HG03280 (cell line): Measurements from ENCODE around the gene GGT5.
"Not testable (repeated sequence)": the region's sequence is repeated elsewhere in the genome, so short reads cannot be mapped to it uniquely, and the experiment has no call there.

ENCODE experiments used
- ATAC-seq: cut with Tn5 transposase; IDR thresholded peaks from one replicate; pipeline ENCODE4 v1.9.1; 2021; ENCODE audit warnings: mild to moderate bottlenecking, moderate library complexity; ENCODE audit not compliant: unreplicated experiment

The GGT5 gene

GRCh38 chr22:24245030-24245431 is at the start of gene GGT5:
Gene GGT5 (minus strand): TSS chr22:24245082. CDS start chr22:24244725, 357 bp downstream.
- ATAC-seq = not testable (repeated sequence)

- not testable (repeated sequence) for ATAC-seq
Observed at GRCh38 chr22:24292202-24292830, 47.4 kb upstream of the GGT5 start.

- ATAC-seq = no peak
Observed at GRCh38 chr22:24291515-24292201, 46.8 kb upstream of the GGT5 start.

GRCh38 chr22:24290459-24290858 is 45.6 kb upstream of the GGT5 start:
- ATAC-seq = no peak

- ATAC-seq = no peak
Observed at GRCh38 chr22:24289741-24290163, 44.9 kb upstream of the GGT5 start.

- no peak for ATAC-seq
Observed at GRCh38 chr22:24289114-24289513, 44.2 kb upstream of the GGT5 start.

- not testable (repeated sequence) for ATAC-seq
Observed at GRCh38 chr22:24287801-24288200, 42.9 kb upstream of the GGT5 start.

- ATAC-seq = not testable (repeated sequence)
Observed at GRCh38 chr22:24287212-24287611, 42.3 kb upstream of the GGT5 start.

- ATAC-seq = no peak
Observed at GRCh38 chr22:24285245-24285644, 40.4 kb upstream of the GGT5 start.

GRCh38 chr22:24284747-24285203 is 39.9 kb upstream of the GGT5 start:
- no peak for ATAC-seq

- no peak for ATAC-seq
Observed at GRCh38 chr22:24282401-24282800, 37.5 kb upstream of the GGT5 start.

GRCh38 chr22:24280363-24280762 is 35.5 kb upstream of the GGT5 start:
- ATAC-seq = not testable (repeated sequence)

GRCh38 chr22:24274696-24275405 is 30.0 kb upstream of the GGT5 start:
- ATAC-seq = not testable (repeated sequence)

- ATAC-seq = not testable (repeated sequence)
Observed at GRCh38 chr22:24273906-24274305, 29.0 kb upstream of the GGT5 start.

- not testable (repeated sequence) for ATAC-seq
Observed at GRCh38 chr22:24273031-24273430, 28.1 kb upstream of the GGT5 start.

GRCh38 chr22:24271386-24271854 is 26.5 kb upstream of the GGT5 start:
- ATAC-seq = no peak

- peak; percentile 90 for ATAC-seq
Observed at GRCh38 chr22:24270556-24271385, 25.9 kb upstream of the GGT5 start, which contains the start of gene SPECC1L. Gene SPECC1L (plus strand): TSS chr22:24270831. CDS start chr22:24302232, 31,401 bp downstream.

- not testable (repeated sequence) for ATAC-seq
Observed at GRCh38 chr22:24266495-24266894, 21.6 kb upstream of the GGT5 start.

GRCh38 chr22:24265734-24266133 is 20.9 kb upstream of the GGT5 start:
- ATAC-seq = no peak

GRCh38 chr22:24264329-24264896 is 19.5 kb upstream of the GGT5 start:
- not testable (repeated sequence) for ATAC-seq
